HG03469 (cell line): ENCODE data around the gene GSK3A.

Experiments
- ATAC-seq: cut with Tn5 transposase; IDR thresholded peaks from one replicate; pipeline ENCODE4 v1.9.1; 2021; ENCODE audit warnings: mild to moderate bottlenecking, moderate library complexity, moderate number of reproducible peaks; ENCODE audit not compliant: unreplicated experiment

GSK3A gene

GRCh38 chr19:42201489-42202289 is 40.7 kb downstream of the GSK3A start:
- no peak for ATAC-seq

- ATAC-seq, result no peak
Measured at GRCh38 chr19:42200116-42200715, 42.2 kb downstream of the GSK3A start.

GRCh38 chr19:42199440-42200115 is 42.8 kb downstream of the GSK3A start:
- no peak for ATAC-seq

GRCh38 chr19:42198676-42199439 is 43.5 kb downstream of the GSK3A start:
- no peak for ATAC-seq

- no peak for ATAC-seq
Measured at GRCh38 chr19:42197375-42197817, 45.0 kb downstream of the GSK3A start.

- no peak for ATAC-seq
Measured at GRCh38 chr19:42196011-42197001, 46.1 kb downstream of the GSK3A start.

GRCh38 chr19:42193706-42194105 is 48.7 kb downstream of the GSK3A start:
- ATAC-seq, result no peak

- ATAC-seq, result no peak
Measured at GRCh38 chr19:42193294-42193693, 49.1 kb downstream of the GSK3A start.

- no peak for ATAC-seq
Measured at GRCh38 chr19:42191855-42192254, 50.5 kb downstream of the GSK3A start.

GRCh38 chr19:42191330-42191729 is 51.1 kb downstream of the GSK3A start:
- no peak for ATAC-seq

- no peak for ATAC-seq
Measured at GRCh38 chr19:42189133-42189532, 53.3 kb downstream of the GSK3A start.

GRCh38 chr19:42188665-42189064 is 53.7 kb downstream of the GSK3A start:
- ATAC-seq, result no peak

GRCh38 chr19:42185277-42185676 is 57.1 kb downstream of the GSK3A start:
- ATAC-seq, result no peak

GRCh38 chr19:42184401-42184861 is 58.0 kb downstream of the GSK3A start:
- no peak for ATAC-seq
